NCI-H345 treated with DMSO at 0.1 percent for 48 hours (cell line): Measurements from ENCODE around the gene STXBP2.

Source experiments
- DNase-seq: peaks from one replicate; lab custom pipeline; 2025; ENCODE audit not compliant: unreplicated experiment; lab: John Stamatoyannopoulos, UW

Gene STXBP2

DNA sequence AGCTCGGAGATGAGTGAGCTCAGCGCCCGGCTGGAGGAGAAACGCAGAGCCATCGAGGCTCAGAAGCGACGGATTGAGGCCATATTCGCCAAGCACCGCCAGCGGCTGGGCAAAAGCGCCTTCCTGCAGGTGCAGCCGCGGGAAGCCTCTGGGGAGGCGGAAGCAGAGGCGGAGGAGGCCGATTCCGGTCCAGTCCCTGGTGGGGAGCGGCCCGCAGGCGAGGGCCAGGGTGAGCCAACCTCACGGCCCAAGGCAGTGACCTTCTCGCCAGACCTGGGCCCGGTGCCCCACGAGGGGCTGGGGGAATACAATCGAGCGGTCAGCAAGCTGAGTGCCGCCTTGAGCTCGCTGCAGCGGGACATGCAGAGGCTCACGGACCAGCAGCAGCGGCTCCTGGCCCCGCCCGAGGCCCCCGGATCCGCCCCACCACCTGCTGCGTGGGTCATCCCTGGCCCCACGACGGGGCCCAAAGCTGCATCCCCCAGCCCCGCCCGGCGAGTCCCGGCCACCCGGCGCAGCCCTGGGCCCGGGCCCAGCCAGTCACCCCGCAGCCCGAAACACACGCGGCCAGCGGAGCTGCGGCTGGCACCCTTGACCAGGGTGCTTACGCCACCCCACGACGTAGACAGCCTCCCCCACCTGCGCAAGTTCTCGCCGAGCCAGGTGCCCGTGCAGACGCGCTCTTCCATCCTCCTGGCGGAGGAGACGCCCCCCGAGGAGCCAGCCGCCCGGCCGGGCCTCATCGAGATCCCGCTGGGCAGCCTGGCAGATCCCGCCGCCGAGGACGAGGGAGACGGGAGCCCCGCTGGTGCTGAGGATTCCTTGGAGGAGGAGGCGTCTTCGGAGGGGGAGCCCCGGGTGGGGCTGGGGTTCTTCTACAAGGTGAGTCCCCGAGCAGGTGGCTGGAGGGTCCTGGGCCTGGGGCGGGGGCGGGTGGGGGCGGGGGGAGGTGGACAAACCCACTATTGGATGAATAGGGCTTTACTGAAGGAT lies 24.3 kb upstream of the STXBP2 start:
- DNase-seq: no peak

DNA sequence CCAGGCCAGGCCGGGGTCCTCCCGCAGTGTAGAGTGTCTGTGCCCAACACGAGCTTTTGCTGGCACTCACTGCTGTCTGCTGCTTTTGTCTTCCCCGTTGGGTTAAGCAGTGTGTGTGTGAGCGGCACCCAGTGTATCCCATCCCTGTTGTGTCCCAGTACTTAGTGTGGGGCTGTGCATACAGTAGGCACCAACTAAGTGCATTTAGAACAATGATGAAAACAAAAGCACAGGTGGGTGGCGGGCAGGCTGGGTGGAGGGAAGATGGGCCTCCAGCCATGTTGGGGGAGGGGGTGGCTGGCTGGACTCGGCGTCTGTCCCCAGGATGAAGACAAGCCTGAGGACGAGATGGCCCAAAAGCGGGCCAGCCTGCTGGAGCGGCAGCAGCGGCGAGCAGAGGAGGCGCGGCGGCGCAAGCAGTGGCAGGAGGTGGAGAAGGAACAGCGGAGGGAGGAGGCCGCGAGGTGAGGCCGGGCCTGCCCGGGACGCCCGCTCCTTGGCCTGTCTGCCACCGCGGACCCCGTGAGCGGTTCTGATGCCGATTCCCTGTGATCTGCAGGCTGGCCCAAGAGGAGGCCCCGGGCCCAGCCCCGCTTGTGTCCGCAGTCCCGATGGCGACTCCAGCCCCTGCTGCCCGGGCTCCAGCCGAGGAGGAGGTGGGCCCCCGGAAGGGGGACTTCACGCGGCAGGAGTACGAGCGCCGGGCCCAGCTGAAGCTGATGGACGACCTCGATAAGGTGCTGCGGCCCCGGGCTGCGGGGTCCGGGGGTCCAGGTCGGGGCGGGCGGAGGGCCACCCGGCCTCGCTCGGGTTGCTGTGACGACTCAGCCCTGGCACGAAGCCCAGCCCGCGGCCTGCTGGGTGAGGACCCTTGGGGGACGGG lies 21.8 kb upstream of the STXBP2 start:
- DNase-seq: no peak

DNA sequence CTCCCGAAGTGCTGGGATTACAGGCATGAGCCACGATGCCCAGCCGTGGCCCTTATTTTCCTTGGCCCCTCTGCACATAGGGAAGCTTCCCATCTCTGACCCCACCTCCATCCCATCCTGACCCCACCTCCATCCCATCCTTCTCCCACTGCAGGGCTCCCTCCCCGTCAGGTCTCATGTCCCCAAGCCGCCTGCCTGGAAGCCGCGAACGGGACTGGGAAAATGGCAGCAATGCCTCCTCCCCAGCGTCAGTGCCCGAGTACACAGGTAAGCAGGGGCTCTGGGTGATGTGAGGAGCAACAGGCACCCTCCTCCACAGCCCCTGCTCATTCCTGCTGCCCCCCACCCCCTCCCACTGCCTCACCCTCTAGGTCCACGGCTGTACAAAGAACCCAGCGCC lies 19.7 kb upstream of the STXBP2 start:
- no peak for DNase-seq

- no peak for DNase-seq
Observed at GRCh38 chr19:7617735-7618134, 19.2 kb upstream of the STXBP2 start.

- DNase-seq: no peak
Observed at GRCh38 chr19:7618348-7618747, 18.6 kb upstream of the STXBP2 start.

DNA sequence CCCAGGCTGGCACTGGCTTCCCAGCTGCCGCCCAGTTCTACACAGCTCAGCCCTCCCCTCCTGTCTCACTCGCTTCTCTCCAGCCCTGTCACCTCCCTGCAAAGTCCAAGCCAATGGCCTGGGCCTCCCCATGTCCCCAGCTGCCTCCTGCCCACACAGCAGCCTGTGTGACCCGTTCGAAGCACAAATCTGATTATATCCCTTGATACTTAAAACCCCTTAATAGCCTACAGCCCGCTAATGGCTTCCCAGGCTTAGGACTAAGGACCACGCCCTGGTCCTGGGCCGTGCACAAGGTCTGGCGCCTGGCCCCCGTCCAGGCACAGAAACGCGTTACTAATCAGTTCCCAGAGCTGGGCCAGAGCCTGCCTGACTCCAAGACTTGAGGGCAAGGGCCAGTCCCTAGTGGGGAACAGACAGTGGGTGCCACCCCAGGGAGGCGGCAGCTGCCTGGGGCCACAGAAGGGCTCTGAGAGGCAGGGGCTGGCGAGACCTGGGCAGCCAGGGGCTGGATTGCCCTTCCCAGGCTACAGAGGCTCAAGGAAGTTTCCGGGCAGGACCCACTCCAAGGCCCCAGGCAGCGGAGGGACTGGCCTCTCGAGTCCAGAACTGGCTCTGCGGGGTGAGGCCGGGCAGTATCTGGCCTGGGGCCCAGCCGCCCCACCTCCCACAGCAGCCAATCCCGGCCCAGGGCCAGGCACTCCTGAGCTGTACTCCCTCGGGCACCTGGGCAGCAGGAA lies 18.0 kb upstream of the STXBP2 start:
- DNase-seq: no peak

DNA sequence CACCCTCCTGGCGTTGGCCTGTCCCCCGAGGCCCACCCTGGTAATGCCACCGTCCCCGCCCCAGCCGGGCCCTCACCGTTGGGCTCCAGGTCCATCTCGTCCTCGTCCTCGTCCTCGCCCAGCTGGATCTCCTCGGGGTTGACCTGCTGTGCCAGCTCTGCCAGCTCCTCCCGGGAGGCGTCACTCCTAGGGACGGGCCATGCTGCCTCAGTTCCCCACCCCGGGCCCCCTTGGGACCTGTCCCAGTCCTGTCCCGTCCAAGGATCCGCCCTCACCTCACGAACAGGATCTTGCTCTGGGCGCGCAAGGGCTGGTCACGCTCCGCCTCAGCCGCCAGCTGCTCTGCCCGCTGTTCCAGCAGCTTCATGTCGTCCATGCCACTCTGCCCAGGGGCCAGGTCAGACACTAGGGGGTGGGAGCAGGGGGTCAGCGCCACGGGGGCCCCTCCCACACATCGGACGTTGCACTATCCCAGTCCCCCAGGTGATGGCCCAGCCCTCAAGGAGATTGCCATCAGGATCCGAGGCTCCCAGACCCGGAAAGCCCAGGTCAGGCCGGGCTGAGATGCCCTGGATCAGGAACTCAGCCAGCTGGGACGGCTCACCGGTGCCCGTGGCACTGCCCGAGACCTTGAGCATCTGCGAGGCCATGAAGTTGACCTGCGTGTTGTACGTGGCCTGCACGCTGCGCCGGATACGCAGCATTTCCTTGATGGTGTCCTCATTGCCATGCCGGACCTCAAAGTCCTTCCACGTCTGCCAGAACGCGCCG lies 17.1 kb upstream of the STXBP2 start:
- DNase-seq: no peak

GRCh38 chr19:7620442-7621412 lies 16.2 kb upstream of the STXBP2 start:
- no peak for DNase-seq

GRCh38 chr19:7622933-7623685 lies 13.8 kb upstream of the STXBP2 start:
- no peak for DNase-seq

- DNase-seq: no peak
Observed at GRCh38 chr19:7623725-7624603, 12.9 kb upstream of the STXBP2 start.

GRCh38 chr19:7624810-7625209 lies 12.1 kb upstream of the STXBP2 start:
- DNase-seq: no peak

- DNase-seq: no peak
Observed at GRCh38 chr19:7625763-7626372, 11.0 kb upstream of the STXBP2 start.

GRCh38 chr19:7627166-7627565 lies 9.7 kb upstream of the STXBP2 start:
- DNase-seq: no peak

DNA sequence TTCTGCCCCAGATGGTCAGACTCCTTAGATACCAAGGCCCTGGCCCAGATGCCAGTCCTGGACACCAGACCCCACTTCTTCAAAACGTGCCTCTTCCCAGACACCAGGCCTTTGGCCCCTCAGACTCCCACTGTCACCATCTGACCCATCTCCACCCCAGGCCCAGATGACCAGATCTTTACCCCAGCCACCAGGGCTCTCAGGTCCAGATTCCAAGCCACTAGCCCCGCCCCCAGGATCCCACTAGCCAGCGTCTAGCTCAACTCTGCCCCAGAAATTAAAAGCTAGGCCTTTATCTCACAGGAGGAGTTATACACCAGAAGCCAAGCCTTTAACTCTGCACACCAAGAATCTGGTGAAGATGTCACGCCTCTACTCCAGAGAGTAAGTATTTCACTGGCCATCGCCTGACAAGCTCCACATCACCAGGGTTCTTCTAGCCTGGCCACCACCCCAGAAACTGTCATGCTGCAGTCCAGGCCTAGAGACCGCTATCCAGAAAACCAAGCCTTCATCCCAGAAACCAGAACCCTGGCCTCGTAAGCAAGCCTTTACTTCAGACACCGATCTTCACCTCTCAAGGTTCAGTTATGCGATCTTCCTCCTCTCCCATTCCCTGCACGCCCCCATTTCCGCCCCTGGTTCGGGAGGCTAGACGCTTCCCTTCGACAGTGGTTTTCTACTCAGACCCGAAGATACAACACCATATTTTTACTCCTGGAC lies 8.2 kb upstream of the STXBP2 start:
- DNase-seq: no peak

DNA sequence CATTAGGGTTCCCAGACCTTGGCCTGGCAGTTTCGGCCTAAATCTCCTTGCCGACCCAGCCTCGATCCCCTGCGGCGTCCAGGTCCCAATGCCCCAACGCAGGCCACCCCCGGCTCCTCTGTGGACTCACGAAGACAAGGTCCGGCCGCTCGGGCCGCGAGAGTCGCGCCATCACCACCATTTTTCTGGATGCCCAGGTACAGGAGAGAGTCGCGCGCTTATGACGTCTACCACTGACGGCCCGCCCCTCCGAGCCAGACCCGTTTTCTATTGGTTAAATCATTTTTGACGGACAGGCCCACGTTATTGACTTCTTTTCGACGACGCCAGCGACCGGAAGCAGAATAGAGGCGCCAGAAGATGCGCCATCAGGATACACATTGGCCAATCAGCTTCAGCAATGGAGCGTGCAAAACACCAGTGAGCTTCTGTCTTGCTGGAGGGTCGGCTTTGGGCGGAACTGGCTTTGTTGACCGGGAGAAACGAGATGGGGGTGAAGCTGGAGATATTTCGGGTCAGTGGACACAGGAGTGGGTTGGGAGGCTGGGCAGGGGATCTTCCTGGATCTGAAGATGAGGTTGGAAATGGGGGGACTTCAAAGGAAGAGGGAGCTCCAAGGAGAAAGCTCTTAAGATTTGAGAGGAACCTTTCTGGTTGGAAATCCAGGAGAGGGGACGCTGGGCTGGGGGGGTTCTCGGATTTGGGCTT lies 7.4 kb upstream of the STXBP2 start, which contains the start of the genes PET100 and XAB2:
PET100 (plus strand) TSS at position 447 of the 708 bp plus-strand sequence; CDS start at position 488, 41 bp downstream.
XAB2 (minus strand) TSS at position 199 of the 708 bp plus-strand sequence; CDS start at position 181, 18 bp downstream.
- peak; percentile 98 for DNase-seq

- DNase-seq: no peak
Observed at GRCh38 chr19:7631577-7631976, 5.3 kb upstream of the STXBP2 start.
